OCI-LY7 (cell line): ENCODE measurements around the gene PLEK2. TPM values are rescaled to one million over a fixed set of nuclear protein-coding genes. Genes with fewer than 3 reads are reported as not detected.

ENCODE experiments used
- BruUV-seq: library from RNA; stranded (reverse); fragments of 400-500 nt; replicated peaks from 2 replicates; lab custom pipeline; 2021; lab: Mats Ljungman, UMichigan
- CTCF ChIA-PET: fragments of 300-600 bp; sonication (Branson Sonifier 250); formaldehyde crosslinking; loops from one replicate; lab custom pipeline; 2022; ENCODE audit warnings: antibody characterized with exemption; ENCODE audit not compliant: unreplicated experiment; lab: Charles Lee
- POLR2A ChIA-PET: fragments of 300-600 bp; sonication (Branson Sonifier 250); formaldehyde crosslinking; loops from one replicate; lab custom pipeline; 2022; ENCODE audit warnings: antibody characterized with exemption; lab: Charles Lee
- DNase-seq: peaks from one replicate; pipeline ENCODE4 v3.0.0-alpha.2; 2015; ENCODE audit warnings: low spot score
- H2AFZ ChIP-seq: fragments of 200-600 bp; sonication (generic), shearing (Covaris generic); 2 replicates; pipeline ENCODE4 v1.6.1; 2014; ENCODE audit warnings: mild to moderate bottlenecking, antibody characterized with exemption, low read length, moderate library complexity
- H3K27ac ChIP-seq: fragments of 200-600 bp; sonication (generic); 2 replicates; pipeline ENCODE4 v1.5.1; 2014; ENCODE audit warnings: mixed run types, low read depth, mild to moderate bottlenecking, moderate library complexity, low read length, inconsistent platforms; ENCODE audit not compliant: poor library complexity, severe bottlenecking
- H3K36me3 ChIP-seq: fragments of 200-600 bp; sonication (generic); 2 replicates; pipeline ENCODE4 v1.6.1; 2014; ENCODE audit warnings: mild to moderate bottlenecking, antibody characterized with exemption, low read length, moderate library complexity, mixed read lengths; ENCODE audit not compliant: insufficient read depth
- H3K4me1 ChIP-seq: fragments of 200-600 bp; sonication (generic); 2 replicates; pipeline ENCODE4 v1.5.1; 2014; ENCODE audit warnings: mild to moderate bottlenecking, low read length; ENCODE audit not compliant: insufficient read depth, poor library complexity, severe bottlenecking
- H3K4me2 ChIP-seq: fragments of 200-600 bp; sonication (generic); 2 replicates; pipeline ENCODE4 v1.6.1; 2014; ENCODE audit warnings: mild to moderate bottlenecking, low read length
- H3K4me3 ChIP-seq: fragments of 200-600 bp; sonication (generic); 2 replicates; pipeline ENCODE4 v1.5.1; 2014; ENCODE audit warnings: mild to moderate bottlenecking, low read depth, low read length; ENCODE audit not compliant: poor library complexity, severe bottlenecking
- H3K79me2 ChIP-seq: fragments of 200-600 bp; sonication (generic); 2 replicates; pipeline ENCODE4 v1.6.1; 2016; ENCODE audit warnings: low read depth, mild to moderate bottlenecking, low read length, moderate library complexity, mixed read lengths; ENCODE audit not compliant: insufficient read depth
- H3K9me2 ChIP-seq: fragments of 200-600 bp; sonication (generic); 2 replicates; pipeline ENCODE4 v1.6.1; 2016; ENCODE audit warnings: mild to moderate bottlenecking, low read length, mixed read lengths; ENCODE audit not compliant: insufficient read depth
- H3K9me3 ChIP-seq: fragments of 200-600 bp; sonication (generic); 2 replicates; pipeline ENCODE4 v1.6.1; 2014; ENCODE audit warnings: mild to moderate bottlenecking, mixed run types, low read length, mixed read lengths
- H4K20me1 ChIP-seq: fragments of 200-600 bp; sonication (generic); 2 replicates; pipeline ENCODE4 v1.6.1; 2014; ENCODE audit warnings: mild to moderate bottlenecking, antibody characterized with exemption, low read length, moderate library complexity, mixed read lengths; ENCODE audit not compliant: insufficient read depth
- EZH2phosphoT487 ChIP-seq: fragments of 200-600 bp; sonication (generic); IDR thresholded peaks from 2 replicates; pipeline ENCODE4 v1.6.1; 2018; ENCODE audit warnings: low read depth, borderline replicate concordance, mild to moderate bottlenecking, mixed run types, antibody characterized with exemption, low read length, moderate library complexity, mixed read lengths
- intact Hi-C: fragments of 100-400 bp; cut with micrococcal nuclease; formaldehyde crosslinking; loops from one replicate; pipeline ENCODE4 v1.10.0; 2022; ENCODE audit not compliant: unreplicated experiment
- total RNA-seq, 2 experiments: library from RNA; depleted of rRNA in 1 of 2; stranded (reverse); fragments of >200 nt in 1 of 2; shearing (Covaris generic) in 1 of 2; gene quantifications; 2 replicates each; pipeline ENCODE4 v1.2.3, GENCODE V29; 2014 to 2022
- TF ChIP-seq, protein P1 (sequence below): fragments of 200-600 bp; sonication (generic); conservative IDR thresholded peaks from 2 replicates; pipeline ENCODE4 v1.5.1; 2014; ENCODE audit warnings: mild to moderate bottlenecking, antibody characterized with exemption, low read length, moderate library complexity, mixed read lengths

The PLEK2 gene
- total RNA-seq, 2 experiments from 2014 or later, result not detected

DNA sequence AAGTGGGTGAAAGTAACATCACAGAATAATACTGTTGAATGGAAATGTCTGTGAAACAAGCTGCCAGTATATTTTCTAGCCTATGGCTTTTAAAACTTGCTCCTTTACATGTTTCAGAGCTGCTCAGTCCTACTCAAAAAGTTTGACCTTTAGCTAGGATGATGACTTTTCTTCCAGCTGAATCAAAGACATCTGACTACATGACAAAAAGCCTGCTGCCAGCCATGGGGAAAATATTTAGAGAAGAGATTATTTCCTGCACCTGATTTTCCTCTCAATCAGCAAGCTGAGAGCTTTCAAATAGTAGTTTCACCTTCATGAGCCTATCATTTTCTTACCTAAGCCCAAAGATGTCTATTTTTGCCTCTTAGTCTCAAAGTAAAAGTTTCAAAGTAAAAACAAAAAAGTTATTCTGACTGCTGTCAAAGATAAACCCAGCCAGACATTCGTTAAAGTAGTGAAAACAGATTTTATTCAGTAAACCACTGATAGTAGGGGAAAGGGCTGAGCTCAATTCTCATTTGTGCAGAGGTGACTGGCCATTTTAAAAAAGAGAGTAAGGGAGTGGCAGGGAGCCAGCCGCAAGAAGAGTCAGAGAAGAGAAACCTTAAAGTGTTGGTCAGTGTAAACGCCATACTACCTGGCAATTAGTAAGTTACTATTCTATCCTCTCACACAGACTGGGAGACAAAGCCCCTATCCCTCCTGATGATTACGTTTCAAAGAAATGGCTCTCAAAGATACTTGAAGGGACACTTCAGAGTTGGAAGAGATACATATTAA is 54.6 kb downstream of the PLEK2 start:
- POLR2A ChIA-PET, result interaction anchor here (0.5 to 1.3 kb wide), 7 partner anchors 8 to 317 kb away, joined by 3 to 4 read pairs (median 3); partner anchors contain the start of gene VTI1B
- Histone ChIP-seq H3K4me2 (peak overlapping the region; percentile 99), H3K27ac (no peak overlapping the region), H3K36me3 (peaks cover 12% of the 10 kb centered on the region), H4K20me1 (peaks cover 16% of the 10 kb centered on the region), H3K4me1 (peaks cover 31% of the 10 kb centered on the region), H3K79me2 (peaks cover 34% of the 10 kb centered on the region), H3K9me2 (no peaks in the 10 kb centered on the region), H3K4me3 (no peak overlapping the region), H3K9me3 (no peaks in the 10 kb centered on the region), H2AFZ (no peak overlapping the region)
- intact Hi-C loops, result no loop called here
- BruUV-seq, result no TSS peak
- DNase-seq, result no peak
- TF ChIP-seq, protein P1, sequence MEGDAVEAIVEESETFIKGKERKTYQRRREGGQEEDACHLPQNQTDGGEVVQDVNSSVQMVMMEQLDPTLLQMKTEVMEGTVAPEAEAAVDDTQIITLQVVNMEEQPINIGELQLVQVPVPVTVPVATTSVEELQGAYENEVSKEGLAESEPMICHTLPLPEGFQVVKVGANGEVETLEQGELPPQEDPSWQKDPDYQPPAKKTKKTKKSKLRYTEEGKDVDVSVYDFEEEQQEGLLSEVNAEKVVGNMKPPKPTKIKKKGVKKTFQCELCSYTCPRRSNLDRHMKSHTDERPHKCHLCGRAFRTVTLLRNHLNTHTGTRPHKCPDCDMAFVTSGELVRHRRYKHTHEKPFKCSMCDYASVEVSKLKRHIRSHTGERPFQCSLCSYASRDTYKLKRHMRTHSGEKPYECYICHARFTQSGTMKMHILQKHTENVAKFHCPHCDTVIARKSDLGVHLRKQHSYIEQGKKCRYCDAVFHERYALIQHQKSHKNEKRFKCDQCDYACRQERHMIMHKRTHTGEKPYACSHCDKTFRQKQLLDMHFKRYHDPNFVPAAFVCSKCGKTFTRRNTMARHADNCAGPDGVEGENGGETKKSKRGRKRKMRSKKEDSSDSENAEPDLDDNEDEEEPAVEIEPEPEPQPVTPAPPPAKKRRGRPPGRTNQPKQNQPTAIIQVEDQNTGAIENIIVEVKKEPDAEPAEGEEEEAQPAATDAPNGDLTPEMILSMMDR, result no peak
- no peak for TF ChIP-seq EZH2phosphoT487
- CTCF ChIA-PET, result no interaction called here

DNA sequence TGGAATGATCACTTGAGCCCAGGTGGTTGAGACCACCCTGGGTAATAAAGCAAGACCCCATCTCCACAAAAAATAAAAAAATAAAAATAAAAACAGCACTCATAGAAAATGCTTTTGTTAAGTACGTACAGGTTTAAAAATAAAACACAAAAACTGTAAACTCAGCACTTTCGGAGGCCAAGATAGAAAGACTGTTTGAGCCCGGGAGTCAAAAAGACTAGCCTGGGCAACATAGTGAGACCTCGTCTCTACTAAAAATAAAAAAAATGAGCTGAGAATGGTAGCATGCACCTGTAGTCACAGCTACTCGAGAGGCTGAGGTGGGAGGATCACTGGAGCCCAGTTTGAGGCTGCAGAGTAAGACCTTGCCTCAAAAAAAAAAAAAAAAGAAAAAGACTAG is 59.9 kb downstream of the PLEK2 start:
- ChIA-PET CTCF (no interaction called here), POLR2A (interaction anchor here (0.6 to 0.8 kb wide), 2 partner anchors 13 to 114 kb away, joined by 3 to 5 read pairs; no protein-coding TSS in a partner anchor)
- DNase-seq, result no peak
- no peaks in the 10 kb centered on the region for H4K20me1 ChIP-seq
- H3K4me1 ChIP-seq, result no peaks in the 10 kb centered on the region
- H3K79me2 ChIP-seq, result no peaks in the 10 kb centered on the region
- TF ChIP-seq, protein P1, result no peak
- TF ChIP-seq EZH2phosphoT487, result no peak
- H3K4me3 ChIP-seq, result no peak overlapping the region
- H3K27ac ChIP-seq, result no peak overlapping the region
- intact Hi-C loops, result no loop called here
- no peaks in the 10 kb centered on the region for H3K9me3 ChIP-seq
- peaks cover 38% of the 10 kb centered on the region for H3K36me3 ChIP-seq
- H3K9me2 ChIP-seq, result no peaks in the 10 kb centered on the region
- no peak overlapping the region for H3K4me2 ChIP-seq
- BruUV-seq, result no TSS peak
- no peak overlapping the region for H2AFZ ChIP-seq

DNA sequence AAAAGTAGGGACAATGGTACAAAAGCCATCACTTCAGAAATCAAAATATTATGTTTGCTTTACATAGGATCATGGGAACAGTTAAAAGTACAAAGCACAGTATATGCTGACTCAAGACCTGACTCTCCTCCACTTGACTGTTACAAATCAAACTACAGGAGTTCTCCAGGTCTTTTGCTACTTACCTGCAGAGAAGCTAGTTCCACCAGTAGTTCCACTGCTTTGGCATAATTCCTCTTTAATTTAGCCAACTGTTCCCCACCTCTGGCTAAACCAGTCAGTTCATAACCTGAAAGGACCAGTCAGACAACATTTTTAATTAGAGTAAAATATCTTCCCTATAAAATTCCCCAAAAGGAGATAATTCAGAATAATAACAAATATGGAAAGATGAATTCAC is 66.4 kb downstream of the PLEK2 start:
- no peaks in the 10 kb centered on the region for H3K9me3 ChIP-seq
- H3K4me1 ChIP-seq, result no peaks in the 10 kb centered on the region
- POLR2A ChIA-PET, result interaction anchor here (0.6 to 1.5 kb wide), 2 partner anchors 11 to 70 kb away, joined by 4 read pairs; no protein-coding TSS in a partner anchor
- no peak overlapping the region for H2AFZ ChIP-seq
- H3K9me2 ChIP-seq, result no peaks in the 10 kb centered on the region
- H3K4me3 ChIP-seq, result no peak overlapping the region
- TF ChIP-seq, protein P1, result no peak
- no peak for TF ChIP-seq EZH2phosphoT487
- H4K20me1 ChIP-seq, result no peaks in the 10 kb centered on the region
- no TSS peak for BruUV-seq
- DNase-seq, result no peak
- no peak overlapping the region for H3K27ac ChIP-seq
- intact Hi-C loops, result no loop called here
- H3K36me3 ChIP-seq, result peaks cover 60% of the 10 kb centered on the region
- no peak overlapping the region for H3K4me2 ChIP-seq
- CTCF ChIA-PET, result no interaction called here
- H3K79me2 ChIP-seq, result no peaks in the 10 kb centered on the region
